Hepatocyte (in vitro differentiated cells): ENCODE data around the gene MACIR.

Source experiments
- CTCF ChIP-seq: fragments of 200-600 bp; sonication (generic); IDR thresholded peaks from 2 replicates; pipeline ENCODE4 v1.5.1; 2016; ENCODE audit warnings: antibody characterized with exemption, mild to moderate bottlenecking; ENCODE audit not compliant: poor library complexity
- EZH2phosphoT487 ChIP-seq: fragments of 200-600 bp; sonication (generic); IDR thresholded peaks from one replicate; pipeline ENCODE4 v1.6.1; 2018; ENCODE audit warnings: antibody characterized with exemption, mild to moderate bottlenecking, low read depth, moderate library complexity; ENCODE audit not compliant: unreplicated experiment, severe bottlenecking

GRCh38 chr5:103258957-103259704, 568 bp downstream of the MACIR start:
- TF ChIP-seq CTCF = no peak
- no peak for TF ChIP-seq EZH2phosphoT487
